CD4-positive, alpha-beta T cell (primary cell): ENCODE measurements around the gene TNNT2. TPM values are rescaled to one million over a fixed set of nuclear protein-coding genes. Genes with fewer than 3 reads are reported as not detected.

ENCODE experiments used
- ATAC-seq: fragments of 200-7000 bp; cut with Tn5 transposase; one replicate; pipeline ENCODE4 v1.10.0; 2022; ENCODE audit warnings: mild to moderate bottlenecking; ENCODE audit not compliant: poor library complexity
- CTCF ChIA-PET: fragments of 350-600 bp; sonication (Branson Sonifier 250); formaldehyde crosslinking; loops from one replicate; lab custom pipeline; 2021; ENCODE audit warnings: antibody characterized with exemption, inconsistent platforms; lab: Charles Lee
- POLR2A ChIA-PET: fragments of 350-600 bp; sonication (Branson Sonifier 250); formaldehyde crosslinking; loops from one replicate; lab custom pipeline; 2021; ENCODE audit warnings: antibody characterized with exemption, inconsistent platforms; lab: Charles Lee
- DNase-seq, 14 experiments: peaks; one replicate each; pipeline ENCODE4 v3.0.0-alpha.2; 2013 to 2020; ENCODE audit warnings: mixed read lengths in 2 of 14
- H3K27ac ChIP-seq, 2 donors: one replicate each; pipeline versions ENCODE4 v1.5.1 to v1.7.0; 2013; ENCODE audit warnings: low read length in 2 of 2, low read depth in 1 of 2, mild to moderate bottlenecking in 1 of 2
- H3K27me3 ChIP-seq, 2 experiments: 1 replicate in 1 of 2; 2 replicates in 1 of 2; pipeline versions ENCODE4 v1.6.1 to v1.7.0; 2013; ENCODE audit warnings: low read length in 2 of 2, control low read depth in 1 of 2, mild to moderate bottlenecking in 1 of 2, moderate library complexity in 1 of 2; ENCODE audit not compliant: insufficient read depth in 2 of 2, control insufficient read depth in 1 of 2
- H3K36me3 ChIP-seq: one replicate; pipeline ENCODE4 v1.6.1; 2013; ENCODE audit warnings: low read length, control low read depth; ENCODE audit not compliant: insufficient read depth
- H3K4me1 ChIP-seq: one replicate; pipeline ENCODE4 v1.6.1; 2013; ENCODE audit warnings: low read length, control low read depth; ENCODE audit not compliant: insufficient read depth
- H3K4me3 ChIP-seq: one replicate; pipeline ENCODE4 v1.5.1; 2013; ENCODE audit warnings: mild to moderate bottlenecking, low read length, moderate library complexity
- H3K9me3 ChIP-seq, 2 experiments: 1 replicate in 1 of 2; 2 replicates in 1 of 2; pipeline versions ENCODE4 v1.6.1 to v1.7.0; 2013; ENCODE audit warnings: low read length in 2 of 2, mild to moderate bottlenecking in 2 of 2, control low read depth in 1 of 2, moderate library complexity in 1 of 2; ENCODE audit not compliant: control insufficient read depth in 1 of 2, insufficient read depth in 1 of 2
- H3K27ac Mint-ChIP-seq: one replicate; pipeline ENCODE4 v1.8.0; 2020; ENCODE audit warnings: mixed read lengths
- H3K27me3 Mint-ChIP-seq: one replicate; pipeline ENCODE4 v1.8.0; 2021; ENCODE audit warnings: mixed read lengths
- H3K36me3 Mint-ChIP-seq: one replicate; pipeline ENCODE4 v1.8.0; 2021; ENCODE audit warnings: low read depth, mixed read lengths
- H3K4me1 Mint-ChIP-seq: one replicate; pipeline ENCODE4 v1.8.0; 2021; ENCODE audit warnings: low read depth, mixed read lengths
- H3K4me3 Mint-ChIP-seq: one replicate; pipeline ENCODE4 v1.8.0; 2020; ENCODE audit warnings: mild to moderate bottlenecking, mixed read lengths
- H3K9me3 Mint-ChIP-seq: one replicate; pipeline ENCODE4 v1.8.0; 2020; ENCODE audit warnings: mixed read lengths
- intact Hi-C, 2 experiments: fragments of 100-400 bp; cut with DNase I in 1 of 2; cut with micrococcal nuclease in 1 of 2; formaldehyde crosslinking; loops; one replicate each; pipeline versions ENCODE4 v1.15.1 to v1.9.0; 2023 to 2025; cut with DNase I, micrococcal nuclease
- total RNA-seq, 174 experiments: library from RNA in 2 of 174; stranded (reverse) in 2 of 174; gene quantifications; one replicate each; pipeline ENCODE4 v1.2.3 and lab custom pipeline; 2021 to 2026
- TF ChIP-seq, protein P1 (sequence below): fragments of 200-600 bp; IDR thresholded peaks from one replicate; pipeline ENCODE4 v1.8.0; 2022; ENCODE audit warnings: antibody characterized with exemption, mild to moderate bottlenecking

TNNT2 gene
- total RNA-seq, 2 experiments from 2014 or later: not detected

DNA sequence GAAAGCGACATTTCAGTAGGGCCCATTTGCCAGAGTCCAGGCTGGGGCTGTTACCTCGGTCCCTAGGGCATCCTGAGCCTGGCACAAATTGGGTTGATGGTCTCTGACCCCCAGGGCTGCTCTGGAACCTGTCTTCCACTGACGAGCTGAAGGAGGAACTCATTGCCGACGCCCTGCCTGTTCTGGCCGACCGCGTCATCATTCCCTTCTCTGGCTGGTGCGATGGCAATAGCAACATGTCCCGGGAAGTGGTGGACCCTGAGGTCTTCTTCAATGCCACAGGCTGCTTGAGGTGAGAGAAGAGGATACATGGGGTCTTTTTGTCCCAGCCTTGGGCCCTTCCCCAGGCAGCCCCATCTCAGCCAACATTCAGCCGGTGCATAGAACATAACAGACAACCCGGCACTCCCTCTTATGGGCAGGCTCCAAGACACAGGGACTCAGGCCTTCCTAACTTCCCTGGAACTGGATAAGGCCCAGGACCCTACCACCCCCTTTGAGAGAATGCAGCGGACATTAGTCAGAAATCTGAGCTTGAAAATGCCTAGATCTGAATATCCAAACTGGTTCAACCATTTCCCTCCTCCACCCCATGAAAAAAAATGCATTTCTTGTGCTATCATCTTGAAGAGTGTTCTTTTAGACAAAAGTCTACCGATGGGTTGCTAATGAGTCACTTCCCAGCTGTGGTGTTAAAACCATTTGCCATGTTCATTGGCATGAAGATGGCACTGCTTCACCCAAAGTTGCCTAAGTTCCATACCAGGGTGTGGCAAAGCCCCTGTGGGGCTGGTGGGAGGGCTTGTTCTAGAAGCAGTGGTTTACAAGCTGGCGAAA is 58.8 kb downstream of the TNNT2 start:
- no peak overlapping the region for H3K4me3 ChIP-seq
- H3K27me3 ChIP-seq: no peaks in the 10 kb centered on the region
- no peak overlapping the region for H3K27ac Mint-ChIP-seq
- H3K36me3 Mint-ChIP-seq: no peaks in the 10 kb centered on the region
- no peak for ATAC-seq
- no peaks in the 10 kb centered on the region for H3K4me1 Mint-ChIP-seq
- no peaks in the 10 kb centered on the region for H3K4me1 ChIP-seq
- intact Hi-C loops: no loop called here
- H3K36me3 ChIP-seq: no peaks in the 10 kb centered on the region
- H3K27me3 Mint-ChIP-seq: no peaks in the 10 kb centered on the region
- no peak for DNase-seq
- TF ChIP-seq, protein P1, sequence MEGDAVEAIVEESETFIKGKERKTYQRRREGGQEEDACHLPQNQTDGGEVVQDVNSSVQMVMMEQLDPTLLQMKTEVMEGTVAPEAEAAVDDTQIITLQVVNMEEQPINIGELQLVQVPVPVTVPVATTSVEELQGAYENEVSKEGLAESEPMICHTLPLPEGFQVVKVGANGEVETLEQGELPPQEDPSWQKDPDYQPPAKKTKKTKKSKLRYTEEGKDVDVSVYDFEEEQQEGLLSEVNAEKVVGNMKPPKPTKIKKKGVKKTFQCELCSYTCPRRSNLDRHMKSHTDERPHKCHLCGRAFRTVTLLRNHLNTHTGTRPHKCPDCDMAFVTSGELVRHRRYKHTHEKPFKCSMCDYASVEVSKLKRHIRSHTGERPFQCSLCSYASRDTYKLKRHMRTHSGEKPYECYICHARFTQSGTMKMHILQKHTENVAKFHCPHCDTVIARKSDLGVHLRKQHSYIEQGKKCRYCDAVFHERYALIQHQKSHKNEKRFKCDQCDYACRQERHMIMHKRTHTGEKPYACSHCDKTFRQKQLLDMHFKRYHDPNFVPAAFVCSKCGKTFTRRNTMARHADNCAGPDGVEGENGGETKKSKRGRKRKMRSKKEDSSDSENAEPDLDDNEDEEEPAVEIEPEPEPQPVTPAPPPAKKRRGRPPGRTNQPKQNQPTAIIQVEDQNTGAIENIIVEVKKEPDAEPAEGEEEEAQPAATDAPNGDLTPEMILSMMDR: no peak
- H3K9me3 ChIP-seq: peaks cover 0 to 4% of the 10 kb centered on the region in 2 experiments
- no peak overlapping the region for H3K27ac ChIP-seq
- H3K4me3 Mint-ChIP-seq: no peak overlapping the region
- CTCF ChIA-PET: no interaction called here
- H3K9me3 Mint-ChIP-seq: no peaks in the 10 kb centered on the region
- POLR2A ChIA-PET: no interaction called here

DNA sequence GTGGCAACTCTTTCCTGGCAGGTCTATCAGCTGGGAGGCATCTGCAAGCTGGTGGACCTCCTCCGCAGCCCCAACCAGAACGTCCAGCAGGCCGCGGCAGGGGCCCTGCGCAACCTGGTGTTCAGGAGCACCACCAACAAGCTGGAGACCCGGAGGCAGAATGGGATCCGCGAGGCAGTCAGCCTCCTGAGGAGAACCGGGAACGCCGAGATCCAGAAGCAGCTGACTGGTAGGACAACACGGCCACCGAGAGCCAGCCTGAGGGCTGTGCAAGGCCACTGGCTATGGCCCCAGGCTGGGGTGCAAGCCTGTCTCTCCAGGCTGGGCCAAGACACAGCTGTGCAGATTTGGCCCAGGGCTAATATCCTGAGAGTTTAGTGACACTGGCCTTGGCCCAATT is 59.9 kb downstream of the TNNT2 start:
- Histone ChIP-seq H3K27ac (no peak overlapping the region), H3K27me3 (no peaks in the 10 kb centered on the region), H3K9me3 (peaks cover 0 to 4% of the 10 kb centered on the region in 2 experiments), H3K4me3 (no peak overlapping the region), H3K36me3 (no peaks in the 10 kb centered on the region), H3K4me1 (no peaks in the 10 kb centered on the region)
- intact Hi-C loops: no loop called here
- no peak for ATAC-seq
- Mint-ChIP-seq H3K4me1 (no peaks in the 10 kb centered on the region), H3K4me3 (no peak overlapping the region), H3K27ac (no peak overlapping the region), H3K27me3 (peaks cover 4% of the 10 kb centered on the region), H3K9me3 (no peaks in the 10 kb centered on the region), H3K36me3 (no peaks in the 10 kb centered on the region)
- TF ChIP-seq, protein P1: no peak
- POLR2A ChIA-PET: no interaction called here
- no peak for DNase-seq
- CTCF ChIA-PET: no interaction called here

DNA sequence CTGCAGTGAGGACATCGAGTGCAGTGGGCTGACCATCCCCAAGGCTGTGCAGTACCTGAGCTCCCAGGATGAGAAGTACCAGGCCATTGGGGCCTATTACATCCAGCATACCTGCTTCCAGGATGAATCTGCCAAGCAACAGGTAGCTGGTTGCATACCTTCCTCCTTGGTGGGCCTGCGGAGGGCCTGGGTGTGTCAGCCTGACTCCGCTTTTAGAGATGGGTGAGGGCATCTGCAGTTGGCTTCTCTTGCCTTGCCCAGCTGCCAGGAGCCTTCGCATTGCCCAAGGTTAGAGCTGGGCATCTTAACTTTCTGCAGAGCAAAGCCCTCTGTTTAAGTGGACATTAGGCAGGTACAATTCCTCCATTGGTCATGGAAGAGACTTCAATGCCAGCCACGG is 60.9 kb downstream of the TNNT2 start:
- no peak overlapping the region for H3K27ac ChIP-seq
- no peaks in the 10 kb centered on the region for H3K9me3 Mint-ChIP-seq
- no peaks in the 10 kb centered on the region for H3K36me3 Mint-ChIP-seq
- H3K27me3 ChIP-seq: no peaks in the 10 kb centered on the region
- H3K4me3 Mint-ChIP-seq: no peak overlapping the region
- ChIA-PET CTCF (no interaction called here), POLR2A (no interaction called here)
- ATAC-seq: no peak
- TF ChIP-seq, protein P1: no peak
- no peak overlapping the region for H3K4me3 ChIP-seq
- H3K36me3 ChIP-seq: no peaks in the 10 kb centered on the region
- intact Hi-C loops: no loop called here
- H3K4me1 Mint-ChIP-seq: no peaks in the 10 kb centered on the region
- peaks cover 0 to 4% of the 10 kb centered on the region in 2 experiments for H3K9me3 ChIP-seq
- H3K27ac Mint-ChIP-seq: no peak overlapping the region
- no peaks in the 10 kb centered on the region for H3K4me1 ChIP-seq
- H3K27me3 Mint-ChIP-seq: peaks cover 10% of the 10 kb centered on the region
- DNase-seq: no peak
